Fibroblast of villous mesenchyme (primary cell): Measurements from ENCODE around the gene KCNA1. TPM values are rescaled to one million over a fixed set of nuclear protein-coding genes. Genes with fewer than 3 reads are reported as not detected.

ENCODE experiments used
- DNase-seq: peaks from one replicate; pipeline ENCODE4 v3.0.0-alpha.2; 2010; ENCODE audit warnings: low read depth
- H3K4me3 ChIP-seq: 2 replicates; pipeline ENCODE4 v1.5.1; 2011; ENCODE audit warnings: low read depth, mild to moderate bottlenecking, low read length
- total RNA-seq: library from RNA; depleted of rRNA; stranded (reverse); fragments of >200 nt; gene quantifications from 2 replicates; pipeline ENCODE4 v1.2.3, GENCODE V29; 2012
- TF ChIP-seq, protein P1 (sequence below): IDR thresholded peaks from 2 replicates; pipeline ENCODE4 v1.5.1; 2012; ENCODE audit warnings: low read depth, mild to moderate bottlenecking, low read length; ENCODE audit not compliant: insufficient read depth

KCNA1 gene
- total RNA-seq, 1 donor, result not detected

DNA sequence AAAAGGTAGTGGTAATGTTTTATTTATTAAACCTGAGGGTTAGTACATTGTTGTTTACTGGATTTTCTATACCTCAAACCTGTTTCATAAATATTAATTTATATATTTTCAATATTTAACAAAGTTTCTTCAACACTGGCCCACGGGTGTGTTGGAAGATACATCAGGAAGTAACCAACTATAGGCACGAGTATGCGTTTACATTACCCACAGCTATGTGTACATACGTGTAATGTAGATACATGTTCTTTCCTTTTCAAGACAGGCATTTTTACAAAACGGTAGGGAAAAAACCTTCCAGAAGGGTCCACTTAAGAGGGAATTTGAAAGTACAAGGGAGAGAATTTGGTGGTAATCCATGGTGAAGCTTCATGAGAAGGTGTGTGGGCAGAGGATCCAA is 17.8 kb upstream of the KCNA1 start:
- no peak overlapping the region for H3K4me3 ChIP-seq
- DNase-seq, result no peak
- TF ChIP-seq, protein P1, sequence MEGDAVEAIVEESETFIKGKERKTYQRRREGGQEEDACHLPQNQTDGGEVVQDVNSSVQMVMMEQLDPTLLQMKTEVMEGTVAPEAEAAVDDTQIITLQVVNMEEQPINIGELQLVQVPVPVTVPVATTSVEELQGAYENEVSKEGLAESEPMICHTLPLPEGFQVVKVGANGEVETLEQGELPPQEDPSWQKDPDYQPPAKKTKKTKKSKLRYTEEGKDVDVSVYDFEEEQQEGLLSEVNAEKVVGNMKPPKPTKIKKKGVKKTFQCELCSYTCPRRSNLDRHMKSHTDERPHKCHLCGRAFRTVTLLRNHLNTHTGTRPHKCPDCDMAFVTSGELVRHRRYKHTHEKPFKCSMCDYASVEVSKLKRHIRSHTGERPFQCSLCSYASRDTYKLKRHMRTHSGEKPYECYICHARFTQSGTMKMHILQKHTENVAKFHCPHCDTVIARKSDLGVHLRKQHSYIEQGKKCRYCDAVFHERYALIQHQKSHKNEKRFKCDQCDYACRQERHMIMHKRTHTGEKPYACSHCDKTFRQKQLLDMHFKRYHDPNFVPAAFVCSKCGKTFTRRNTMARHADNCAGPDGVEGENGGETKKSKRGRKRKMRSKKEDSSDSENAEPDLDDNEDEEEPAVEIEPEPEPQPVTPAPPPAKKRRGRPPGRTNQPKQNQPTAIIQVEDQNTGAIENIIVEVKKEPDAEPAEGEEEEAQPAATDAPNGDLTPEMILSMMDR, result no peak

DNA sequence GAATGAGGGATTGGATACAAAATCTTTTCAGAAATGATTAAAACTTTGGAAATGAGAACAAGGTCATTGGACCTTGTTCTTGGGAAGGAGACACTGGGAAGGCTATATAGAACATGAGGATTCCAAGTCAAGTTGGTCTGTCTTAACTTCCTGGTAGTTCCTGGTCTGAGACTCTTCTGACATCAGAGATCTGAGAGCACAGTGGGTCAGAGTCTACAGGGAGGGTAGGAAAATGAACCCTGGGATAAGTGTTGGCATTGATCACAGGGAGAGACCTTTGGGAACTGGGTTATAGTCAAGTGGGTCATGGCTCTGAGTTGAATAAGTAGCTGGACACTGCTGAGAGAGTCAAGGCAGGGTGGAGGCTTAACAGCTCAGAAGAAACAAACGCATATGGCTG is 17.3 kb upstream of the KCNA1 start:
- H3K4me3 ChIP-seq, result no peak overlapping the region
- no peak for DNase-seq
- TF ChIP-seq, protein P1, result no peak

DNA sequence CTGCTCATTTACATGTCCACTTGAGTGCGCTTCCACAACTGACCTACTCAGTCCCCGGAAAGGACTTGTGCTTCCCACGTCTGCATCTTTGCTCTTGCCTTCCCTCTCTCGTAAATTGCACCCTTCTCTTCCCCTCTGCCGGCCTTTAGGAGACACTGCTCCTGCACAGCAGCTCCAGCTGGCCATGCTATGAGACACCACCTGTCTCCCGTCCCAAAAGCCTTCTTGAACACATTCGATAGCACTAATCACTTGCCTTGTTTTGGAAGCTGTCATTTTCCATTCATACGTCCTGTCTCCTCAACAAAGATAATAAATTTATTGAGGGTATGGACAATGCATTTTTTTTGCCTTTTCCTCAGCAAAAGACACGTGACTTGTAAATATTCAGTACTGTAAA is 15.7 kb upstream of the KCNA1 start:
- no peak overlapping the region for H3K4me3 ChIP-seq
- DNase-seq, result no peak
- TF ChIP-seq, protein P1, result no peak

DNA sequence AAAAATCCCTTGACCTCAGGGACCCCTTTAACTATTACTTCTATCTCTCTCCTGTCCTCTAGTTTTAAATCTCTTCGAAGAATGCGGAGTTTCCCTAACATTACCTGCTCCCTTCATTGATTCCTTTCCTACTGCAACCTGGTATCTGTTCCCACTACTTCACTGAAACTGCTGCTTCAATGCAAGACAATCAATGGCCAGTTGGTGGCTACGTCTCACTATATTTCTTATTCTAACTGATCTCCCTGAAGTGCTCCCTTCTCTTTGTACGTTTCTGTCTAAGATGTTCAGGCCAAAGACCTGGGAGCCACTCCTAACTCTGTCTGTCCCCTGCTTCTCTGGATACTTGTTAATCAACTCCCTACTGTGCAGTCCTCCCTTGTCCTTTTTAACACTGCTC is 10.3 kb upstream of the KCNA1 start:
- DNase-seq, result no peak
- no peak overlapping the region for H3K4me3 ChIP-seq
- TF ChIP-seq, protein P1, result no peak

DNA sequence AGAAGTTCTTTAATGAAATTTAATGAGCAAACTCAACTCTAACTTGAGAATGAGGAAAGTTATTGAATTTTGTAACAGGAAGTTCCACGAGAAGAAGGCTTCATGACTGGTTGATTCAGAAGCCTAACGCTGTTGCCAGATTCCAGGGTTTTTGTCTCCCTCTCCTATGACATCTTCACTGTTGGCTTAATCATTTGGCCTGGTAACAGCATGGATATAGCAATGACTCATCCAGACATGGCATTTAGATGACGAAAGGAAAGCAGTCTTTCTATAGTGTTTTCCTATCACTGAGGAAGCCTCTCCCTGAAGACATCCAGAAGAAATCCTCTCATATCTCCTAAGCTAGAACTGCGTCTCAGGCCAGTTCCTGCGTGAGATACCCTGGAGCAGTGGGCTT is 9.4 kb upstream of the KCNA1 start:
- TF ChIP-seq, protein P1, result no peak
- H3K4me3 ChIP-seq, result no peak overlapping the region
- no peak for DNase-seq

DNA sequence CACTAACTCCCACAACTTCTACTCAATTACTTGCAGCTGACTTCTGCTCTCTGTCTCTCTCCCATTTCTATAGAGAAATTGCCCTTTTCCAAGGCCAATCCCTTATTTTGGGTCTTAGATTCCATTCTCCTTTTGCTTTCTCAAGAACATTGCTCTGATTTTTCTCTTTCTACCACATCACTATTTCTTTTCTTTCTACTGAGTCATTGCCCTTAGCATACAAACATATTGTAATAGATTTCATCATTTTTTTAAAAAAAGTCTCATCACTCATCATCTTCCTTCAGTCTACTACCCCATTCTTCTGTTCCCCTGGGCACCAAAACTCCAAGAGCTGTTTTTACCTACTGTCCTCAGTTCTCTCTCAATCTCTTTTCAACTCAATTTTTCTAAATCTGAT is 4.4 kb upstream of the KCNA1 start:
- H3K4me3 ChIP-seq, result no peak overlapping the region
- no peak for DNase-seq
- TF ChIP-seq, protein P1, result no peak

DNA sequence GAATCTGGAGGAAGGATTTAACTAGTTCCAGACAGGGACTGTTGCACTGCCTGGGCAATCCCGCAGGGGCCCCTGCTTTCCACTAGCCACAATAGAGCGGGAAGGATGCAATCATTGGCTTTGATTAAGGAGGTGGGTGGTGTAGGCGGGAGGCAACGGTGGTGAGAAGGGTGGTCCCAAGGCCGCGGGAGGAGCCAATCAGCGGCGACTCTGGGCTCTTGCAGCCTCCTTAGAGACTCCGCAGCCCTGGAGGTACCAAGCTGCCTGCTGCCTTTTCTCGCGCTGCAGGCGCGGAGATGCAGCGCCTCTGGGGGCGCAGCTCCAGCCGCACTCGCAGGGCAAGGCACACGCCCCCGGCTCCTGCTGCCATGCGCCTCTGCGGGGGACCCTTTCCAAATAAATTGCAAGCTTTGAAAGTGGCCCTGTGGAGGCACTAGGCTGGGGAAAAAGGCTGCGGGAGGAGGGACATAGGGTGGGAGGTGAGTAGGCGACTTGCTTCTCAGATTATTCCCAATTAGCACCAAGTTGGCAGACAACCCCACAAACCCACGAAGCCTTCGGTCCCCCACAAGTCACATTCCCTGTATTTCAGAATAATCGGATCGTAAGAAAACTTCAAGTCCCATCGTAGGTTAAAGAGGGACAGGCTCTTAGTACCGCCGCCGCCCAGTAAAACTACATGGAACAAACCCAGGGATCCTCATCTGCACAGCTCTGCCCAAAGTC is 858 bp upstream of the KCNA1 start:
- H3K4me3 ChIP-seq, result no peak overlapping the region
- TF ChIP-seq, protein P1, result no peak
- DNase-seq, result no peak
